Astrocyte of the cerebellum (primary cell): ENCODE measurements around the gene KCNMA1.

Source experiments
- DNase-seq: peaks from one replicate; pipeline ENCODE4 v3.0.0-alpha.2; 2011; ENCODE audit warnings: low read depth
- H3K4me3 ChIP-seq: 2 replicates; pipeline ENCODE4 v1.5.1; 2011; ENCODE audit warnings: mild to moderate bottlenecking, low read depth, low read length, moderate library complexity
- CTCF ChIP-seq: IDR thresholded peaks from 2 replicates; pipeline ENCODE4 v1.5.1; 2012; ENCODE audit warnings: low read length, low read depth, moderate library complexity, mild to moderate bottlenecking; ENCODE audit errors: missing control alignments
- in situ Hi-C: cut with HindIII; loops from 2 replicates; pipeline ENCODE4 v1.10.0; 2017; ENCODE audit warnings: low sequenced_read_pairs

The KCNMA1 gene

GRCh38 chr10:77357611-77358310, 279.8 kb downstream of the KCNMA1 start:
- DNase-seq: no peak
- H3K4me3 ChIP-seq: no peak overlapping the region
- in situ Hi-C loops: no loop called here
- TF ChIP-seq CTCF: no peak

GRCh38 chr10:77357185-77357584, 280.4 kb downstream of the KCNMA1 start:
- no peak for TF ChIP-seq CTCF
- no peak for DNase-seq
- in situ Hi-C loops: no loop called here
- no peak overlapping the region for H3K4me3 ChIP-seq

GRCh38 chr10:77355844-77356243, 281.8 kb downstream of the KCNMA1 start:
- no peak for TF ChIP-seq CTCF
- H3K4me3 ChIP-seq: no peak overlapping the region
- DNase-seq: no peak
- in situ Hi-C loops: no loop called here

GRCh38 chr10:77351386-77351785, 286.2 kb downstream of the KCNMA1 start:
- in situ Hi-C loops: no loop called here

GRCh38 chr10:77350711-77351119, 286.9 kb downstream of the KCNMA1 start:
- in situ Hi-C loops: no loop called here
- H3K4me3 ChIP-seq: no peak overlapping the region
- no peak for TF ChIP-seq CTCF
- DNase-seq: peak; percentile 97

More at GRCh38 chr10:77351386-77351785, 286.2 kb downstream of the KCNMA1 start:
- TF ChIP-seq CTCF: no peak
- no peak overlapping the region for H3K4me3 ChIP-seq
- no peak for DNase-seq

GRCh38 chr10:77350134-77350533, 287.5 kb downstream of the KCNMA1 start:
- no peak overlapping the region for H3K4me3 ChIP-seq
- in situ Hi-C loops: no loop called here
- TF ChIP-seq CTCF: no peak
- no peak for DNase-seq
